Measurements from ENCODE around the gene TOM1L2.

- TF ChIP-seq CTCF (IDR thresholded peaks at IDR 0.05) (no peak), ZFX (IDR thresholded peaks at IDR 0.05; ENCODE audit: borderline replicate concordance) (no peak)
Measured at GRCh38 chr17:17849147-17849820, 122.9 kb downstream of the TOM1L2 start.

All from 22Rv1 (cell line).